K562 (cell line): ENCODE results near the gene UBFD1. TPM values are rescaled to one million over a fixed set of nuclear protein-coding genes. Genes with fewer than 3 reads are reported as not detected.

Experiments used
- ATAC-seq: fragments of 200-7000 bp; cut with Tn5 transposase; 3 replicates; pipeline ENCODE4 v1.9.1; 2020; ENCODE audit warnings: moderate library complexity
- BruUV-seq: library from RNA; stranded (reverse); fragments of 400-500 nt; replicated peaks from 2 replicates; lab custom pipeline; 2021; lab: Mats Ljungman, UMichigan
- CTCF ChIA-PET: fragments of 300-600 bp; formaldehyde crosslinking; extraction: SDS; loops from one replicate; lab custom pipeline; 2021; ENCODE audit warnings: low intra/inter-chr PET ratio; lab: Yijun Ruan, JAX
- POLR2A ChIA-PET: fragments of 300-600, 350-650 bp; sonication (Branson Sonifier 250); formaldehyde crosslinking; extraction: SDS; loops from one replicate; lab custom pipeline; 2021; ENCODE audit warnings: antibody characterized with exemption, inconsistent platforms; lab: Yijun Ruan, JAX
- DNase-seq, 4 experiments: peaks; one replicate each; pipeline versions ENCODE4 v3.0.0 to v3.0.0-alpha.2; 2011 to 2018; ENCODE audit warnings: low spot score in 3 of 4, mixed read lengths in 3 of 4; ENCODE audit errors: extremely low read depth in 1 of 4
- FAIRE-seq: peaks from 2 replicates; lab custom pipeline; 2011; peaks lifted over from hg19 to GRCh38; lab: Jason Lieb, UNC
- H2AFZ ChIP-seq: 2 replicates; pipeline ENCODE4 v1.6.0; 2011; ENCODE audit warnings: low read depth, low read length, control low read depth, inconsistent platforms
- H3K27ac ChIP-seq: fragments of 200-600 bp; 3 replicates; pipeline ENCODE4 v1.8.0; 2011; ENCODE audit warnings: low read depth, mild to moderate bottlenecking, control low read depth, inconsistent platforms, low read length, moderate library complexity, mixed read lengths; ENCODE audit errors: extremely low read depth
- H3K27me3 ChIP-seq, 2 experiments: fragments of 300-600 bp in 1 of 2; 2 replicates in 1 of 2; 3 replicates in 1 of 2; pipeline versions ENCODE4 v1.6.0 to v1.8.0; 2011; ENCODE audit warnings: inconsistent platforms in 2 of 2, low read length in 2 of 2, mild to moderate bottlenecking in 1 of 2, mixed read lengths in 1 of 2, moderate library complexity in 1 of 2; ENCODE audit not compliant: control insufficient read depth in 2 of 2, insufficient read depth in 2 of 2
- H3K36me3 ChIP-seq: fragments of 300-600 bp; 3 replicates; pipeline ENCODE4 v1.8.0; 2011; ENCODE audit warnings: mild to moderate bottlenecking, low read length, inconsistent platforms; ENCODE audit not compliant: control insufficient read depth, insufficient read depth
- H3K4me1 ChIP-seq, 2 experiments: fragments of 200-600 bp in 1 of 2; replicated peaks in 1 of 2; 2 replicates in 1 of 2; 3 replicates in 1 of 2; pipeline versions ENCODE4 v1.5.1 to v1.8.0; 2011; ENCODE audit warnings: inconsistent platforms in 2 of 2, low read length in 2 of 2, mild to moderate bottlenecking in 1 of 2, mixed read lengths in 1 of 2, moderate library complexity in 1 of 2; ENCODE audit not compliant: control insufficient read depth in 2 of 2, insufficient read depth in 2 of 2
- H3K4me2 ChIP-seq: 2 replicates; pipeline ENCODE4 v1.6.1; 2011; ENCODE audit warnings: low read length, control low read depth, inconsistent platforms, mixed read lengths; ENCODE audit not compliant: insufficient read depth
- H3K4me3 ChIP-seq: fragments of 200-600 bp; sonication (generic), shearing (Covaris generic); 2 replicates; pipeline ENCODE4 v1.5.1; 2016; ENCODE audit warnings: control low read depth, inconsistent platforms
- H3K79me2 ChIP-seq: fragments of 200-600 bp; 3 replicates; pipeline ENCODE4 v1.8.0; 2011; ENCODE audit warnings: low read length, inconsistent platforms; ENCODE audit not compliant: control insufficient read depth, insufficient read depth
- H3K9ac ChIP-seq, 2 experiments: 2 replicates each; pipeline versions ENCODE4 v1.6.0 to v1.6.1; 2011; ENCODE audit warnings: low read depth in 2 of 2, low read length in 2 of 2, control low read depth in 1 of 2, inconsistent platforms in 1 of 2, mild to moderate bottlenecking in 1 of 2, mixed read lengths in 1 of 2; ENCODE audit not compliant: insufficient read depth in 1 of 2
- H3K9me1 ChIP-seq: one replicate; pipeline ENCODE4 v1.6.0; 2011; ENCODE audit warnings: inconsistent platforms, mild to moderate bottlenecking, low read length, moderate library complexity; ENCODE audit not compliant: control insufficient read depth, insufficient read depth
- H3K9me3 ChIP-seq: replicated peaks from 2 replicates; pipeline ENCODE4 v1.5.1; 2011; ENCODE audit warnings: low read depth, low read length, inconsistent platforms; ENCODE audit not compliant: control insufficient read depth, insufficient read depth
- H4K20me1 ChIP-seq: replicated peaks from 2 replicates; pipeline ENCODE4 v1.6.1; 2011; ENCODE audit warnings: low read length, inconsistent platforms, mixed read lengths; ENCODE audit not compliant: control insufficient read depth, insufficient read depth
- CREB1 ChIP-seq, 2 experiments: sonication (generic) in 1 of 2; formaldehyde crosslinking in 1 of 2; IDR thresholded peaks; 2 replicates each; pipeline versions ENCODE4 v1.6.1 to v1.8.0; 2012 to 2022; ENCODE audit warnings: inconsistent platforms in 1 of 2, mild to moderate bottlenecking in 1 of 2, missing genetic modification reagents in 1 of 2, moderate library complexity in 1 of 2
- DIDO1 ChIP-seq: fragments of 450-650 bp; IDR thresholded peaks from 2 replicates; pipeline ENCODE4 v1.6.1; 2016; ENCODE audit warnings: low read depth, missing biosample characterization, missing genetic modification characterization
- GABPB1 ChIP-seq: sonication (generic); formaldehyde crosslinking; IDR thresholded peaks from 2 replicates; pipeline ENCODE4 v1.8.0; 2022; ENCODE audit warnings: mild to moderate bottlenecking, missing genetic modification reagents
- HDAC1 ChIP-seq, 2 experiments: fragments of 450-650 bp; IDR thresholded peaks; 2 replicates each; pipeline ENCODE4 v1.6.1; 2016 to 2017; ENCODE audit warnings: inconsistent platforms in 1 of 2, mild to moderate bottlenecking in 1 of 2, moderate library complexity in 1 of 2
- HMG20A ChIP-seq: fragments of 450-650 bp; formaldehyde crosslinking; conservative IDR thresholded peaks from 2 replicates; pipeline ENCODE4 v1.4.0; 2020; ENCODE audit warnings: mild to moderate bottlenecking, mixed read lengths
- MAFG ChIP-seq: fragments of 450-650 bp; conservative IDR thresholded peaks from 2 replicates; pipeline ENCODE4 v1.6.1; 2016; ENCODE audit warnings: missing genetic modification characterization, missing compliant biosample characterization
- MEF2A ChIP-seq: IDR thresholded peaks from 2 replicates; pipeline ENCODE4 v1.6.1; 2011; ENCODE audit warnings: low read depth, mild to moderate bottlenecking, low read length, moderate library complexity; ENCODE audit not compliant: control insufficient read depth
- PCBP2 ChIP-seq: fragments of 200-400 bp; formaldehyde crosslinking; IDR thresholded peaks from 2 replicates; pipeline ENCODE4 v1.6.1; 2018; ENCODE audit warnings: low read length, low read depth, mild to moderate bottlenecking, moderate library complexity; ENCODE audit not compliant: poor library complexity, severe bottlenecking
- RAD51 ChIP-seq: fragments of 450-650 bp; IDR thresholded peaks from 2 replicates; pipeline ENCODE4 v1.7.1; 2016; ENCODE audit warnings: low read depth, mild to moderate bottlenecking, borderline replicate concordance
- RBM39 ChIP-seq: fragments of 200-400 bp; formaldehyde crosslinking; optimal IDR thresholded peaks from 2 replicates; pipeline ENCODE3; 2018; ENCODE audit warnings: low read depth, low read length
- U2AF2 ChIP-seq: fragments of 200-400 bp; formaldehyde crosslinking; optimal IDR thresholded peaks from 2 replicates; pipeline ENCODE3; 2017; ENCODE audit warnings: low read depth, mild to moderate bottlenecking, low read length
- ZNF707 ChIP-seq: fragments of 250-450 bp; sonication (Bioruptor Pico); conservative IDR thresholded peaks from 2 replicates; pipeline ENCODE4 v1.8.0; 2022; ENCODE audit warnings: inconsistent platforms, mild to moderate bottlenecking, moderate library complexity
- ZNF785 ChIP-seq: fragments of 250-450 bp; sonication (Bioruptor Pico); IDR thresholded peaks from 2 replicates; pipeline ENCODE4 v1.4.0; 2020; ENCODE audit warnings: mild to moderate bottlenecking
- WGBS: fragments of 100-300 bp; shearing (Covaris generic); methylation state at CpG from one replicate; pipeline ENCODE4 v1.1.6; 2016; ENCODE audit warnings: low coverage, mixed read lengths; ENCODE audit not compliant: insufficient coverage; ENCODE audit errors: missing lambda C conversion rate; 5-methylcytosine and 5-hydroxymethylcytosine counted together
- in situ Hi-C: fragments of 300-500 bp; cut with MboI; formaldehyde crosslinking; loops from 4 replicates; pipeline ENCODE4 v1.15.0; 2018; ENCODE audit warnings: inconsistent platforms, mixed read lengths
- intact Hi-C: fragments of 100-400 bp; cut with micrococcal nuclease; formaldehyde crosslinking; loops from 2 replicates; pipeline ENCODE4 v1.14.2; 2022
- polyA plus RNA-seq, 8 experiments: library from polyadenylated mRNA; depleted of rRNA in 4 of 8; stranded (reverse) in 5 of 8; unstranded in 3 of 8; fragments of >200 nt; fragmentation: Nextera tagmentation in 2 of 8; fragmentation: Illumina TruSeq in 1 of 8; extraction: Ambion mirVana in 2 of 8; extraction: Trizol in 1 of 8; gene quantifications; 2 replicates each; pipeline versions ENCODE4 v1.2.1 to v1.2.3, GENCODE V29; 2011 to 2014; ENCODE audit warnings: inconsistent platforms in 1 of 8, missing spikeins in 1 of 8
- total RNA-seq, 7 experiments: library from RNA; depleted of rRNA in 6 of 7; stranded (reverse); fragments of >200 nt in 6 of 7; fragmentation: Illumina TruSeq in 2 of 7; extraction: Trizol in 2 of 7; gene quantifications; 2 replicates each; pipeline versions ENCODE4 v1.2.1 to v1.2.3, GENCODE V29; 2011 to 2021; ENCODE audit warnings: low replicate concordance in 1 of 7
- TF ChIP-seq, protein P1 (sequence below): fragments of 450-650 bp; formaldehyde crosslinking; IDR thresholded peaks from 2 replicates; pipeline ENCODE4 v1.4.0; 2020; ENCODE audit warnings: mild to moderate bottlenecking, moderate library complexity

Gene UBFD1
- total and polyA plus RNA-seq, 9 of the 15 experiments (the other 6 are each of a cell fraction or from before 2014, with no cell fraction given), result 10.7 to 66.2 (median 34.0) TPM

- no peak overlapping the region for H2AFZ ChIP-seq
- no peak for ATAC-seq
- no peak overlapping the region for H3K9ac ChIP-seq
- in situ Hi-C loops, result no loop called here
- H3K27me3 ChIP-seq, result no peaks in the 10 kb centered on the region
- no peak for FAIRE-seq
- H3K27ac ChIP-seq, result no peak overlapping the region
- H3K79me2 ChIP-seq, result no peaks in the 10 kb centered on the region
- BruUV-seq, result no TSS peak
- CTCF ChIA-PET, result no interaction called here
- TF ChIP-seq GABPB1 (no peak), PCBP2 (no peak), HDAC1 (IDR thresholded peaks at IDR 0.05) (no peak), RBM39 (no peak), U2AF2 (no peak), ZNF785 (no peak), CREB1 (IDR thresholded peaks at IDR 0.05) (no peak), CREB1 (CRISPR knock-in tag; IDR thresholded peaks at IDR 0.05) (no peak), HMG20A (CRISPR knock-in tag) (no peak), ZNF707 (CRISPR knock-in tag) (no peak), MEF2A (no peak), MAFG (tag) (no peak), RAD51 (no peak), DIDO1 (tag) (no peak)
- TF ChIP-seq, protein P1, sequence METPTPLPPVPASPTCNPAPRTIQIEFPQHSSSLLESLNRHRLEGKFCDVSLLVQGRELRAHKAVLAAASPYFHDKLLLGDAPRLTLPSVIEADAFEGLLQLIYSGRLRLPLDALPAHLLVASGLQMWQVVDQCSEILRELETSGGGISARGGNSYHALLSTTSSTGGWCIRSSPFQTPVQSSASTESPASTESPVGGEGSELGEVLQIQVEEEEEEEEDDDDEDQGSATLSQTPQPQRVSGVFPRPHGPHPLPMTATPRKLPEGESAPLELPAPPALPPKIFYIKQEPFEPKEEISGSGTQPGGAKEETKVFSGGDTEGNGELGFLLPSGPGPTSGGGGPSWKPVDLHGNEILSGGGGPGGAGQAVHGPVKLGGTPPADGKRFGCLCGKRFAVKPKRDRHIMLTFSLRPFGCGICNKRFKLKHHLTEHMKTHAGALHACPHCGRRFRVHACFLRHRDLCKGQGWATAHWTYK (CRISPR knock-in tag), result no peak
- TF ChIP-seq, all 486 proteins: peak for 0
- 96% methylated on average over 9 of the region's 9 CpGs for WGBS
- no peaks in the 10 kb centered on the region for H3K9me1 ChIP-seq
- peaks cover 65% of the 10 kb centered on the region for H3K36me3 ChIP-seq
- H4K20me1 ChIP-seq, result no peaks in the 10 kb centered on the region
- no peaks in the 10 kb centered on the region for H3K9me3 ChIP-seq
- no peak overlapping the region for H3K4me3 ChIP-seq
- POLR2A ChIA-PET, result no interaction called here
- no peaks in the 10 kb centered on the region for H3K4me1 ChIP-seq
- intact Hi-C loops, result no loop called here
- no peak overlapping the region for H3K4me2 ChIP-seq
- DNase-seq, result no peak
Observed at GRCh38 chr16:23615805-23616204, 58.3 kb downstream of the UBFD1 start.

Other genes starting within 250 kb of the UBFD1 start
Only the 7 nearest of the 9 such genes appear.
- 10.3 and 15.6 TPM in 2 replicates for gene COG7, start 104.5 kb upstream of the UBFD1 start, total RNA-seq (2014; rRNA removed)
- gene COG7, start 104.5 kb upstream of the UBFD1 start, total RNA-seq (2014; rRNA removed; fragmentation: Illumina TruSeq; extraction: Trizol), result 10.1 and 12.6 TPM in 2 replicates
- 15.1 and 17.4 TPM in 2 replicates for gene COG7, start 104.5 kb upstream of the UBFD1 start, total RNA-seq (2015; rRNA removed; fragmentation: Illumina TruSeq; extraction: Trizol)
- gene COG7, start 104.5 kb upstream of the UBFD1 start, total RNA-seq (2021), result 15.7 and 16.0 TPM in 2 replicates
- 17.4 and 33.4 TPM in 2 replicates for gene COG7, start 104.5 kb upstream of the UBFD1 start, polyA plus RNA-seq (2011; rRNA removed)
- 17.6 and 18.9 TPM in 2 replicates for gene COG7, start 104.5 kb upstream of the UBFD1 start, polyA plus RNA-seq (2014; fragmentation: Illumina TruSeq; extraction: Trizol)
- gene COG7, start 104.5 kb upstream of the UBFD1 start, polyA plus RNA-seq (2014; fragmentation: Nextera tagmentation; extraction: Ambion mirVana), result 1 to 10 TPM; 3.8 to 7.6 TPM
- gene COG7, start 104.5 kb upstream of the UBFD1 start, polyA plus RNA-seq (2014; rRNA removed), result 13.4 and 16.6 TPM in 2 replicates
- gene GGA2, start 47.2 kb upstream of the UBFD1 start, total RNA-seq (2014; rRNA removed), result 53.3 and 66.3 TPM in 2 replicates
- 64.5 and 78.7 TPM in 2 replicates for gene GGA2, start 47.2 kb upstream of the UBFD1 start, total RNA-seq (2014; rRNA removed; fragmentation: Illumina TruSeq; extraction: Trizol)
- gene GGA2, start 47.2 kb upstream of the UBFD1 start, total RNA-seq (2015; rRNA removed; fragmentation: Illumina TruSeq; extraction: Trizol), result 53.6 and 63.0 TPM in 2 replicates
- 88.9 and 93.1 TPM in 2 replicates for gene GGA2, start 47.2 kb upstream of the UBFD1 start, total RNA-seq (2021)
- gene GGA2, start 47.2 kb upstream of the UBFD1 start, polyA plus RNA-seq (2011; rRNA removed), result 97.5 and 110 TPM in 2 replicates
- gene GGA2, start 47.2 kb upstream of the UBFD1 start, polyA plus RNA-seq (2014; fragmentation: Illumina TruSeq; extraction: Trizol), result 99.9 and 133 TPM in 2 replicates
- 10 to 100 TPM; 11.9 to 15.7 TPM for gene GGA2, start 47.2 kb upstream of the UBFD1 start, polyA plus RNA-seq (2014; fragmentation: Nextera tagmentation; extraction: Ambion mirVana)
- 74.6 and 78.4 TPM in 2 replicates for gene GGA2, start 47.2 kb upstream of the UBFD1 start, polyA plus RNA-seq (2014; rRNA removed)
- gene EARS2, start 377 bp upstream of the UBFD1 start, total RNA-seq (2014; rRNA removed), result 31.3 and 40.7 TPM in 2 replicates
- gene EARS2, start 377 bp upstream of the UBFD1 start, total RNA-seq (2014; rRNA removed; fragmentation: Illumina TruSeq; extraction: Trizol), result 38.2 and 42.1 TPM in 2 replicates
- 39.9 and 41.7 TPM in 2 replicates for gene EARS2, start 377 bp upstream of the UBFD1 start, total RNA-seq (2015; rRNA removed; fragmentation: Illumina TruSeq; extraction: Trizol)
- 35.7 and 35.9 TPM in 2 replicates for gene EARS2, start 377 bp upstream of the UBFD1 start, total RNA-seq (2021)
- gene EARS2, start 377 bp upstream of the UBFD1 start, polyA plus RNA-seq (2011; rRNA removed), result 57.4 and 63.3 TPM in 2 replicates
- 46.6 and 58.6 TPM in 2 replicates for gene EARS2, start 377 bp upstream of the UBFD1 start, polyA plus RNA-seq (2014; fragmentation: Illumina TruSeq; extraction: Trizol)
- gene EARS2, start 377 bp upstream of the UBFD1 start, polyA plus RNA-seq (2014; fragmentation: Nextera tagmentation; extraction: Ambion mirVana), result 10 to 100 TPM; 17.6 to 20.4 TPM
- gene EARS2, start 377 bp upstream of the UBFD1 start, polyA plus RNA-seq (2014; rRNA removed), result 36.3 and 43.2 TPM in 2 replicates
- gene NDUFAB1, start 38.6 kb downstream of the UBFD1 start, total RNA-seq (2014; rRNA removed), result 355 and 382 TPM in 2 replicates
- 234 and 245 TPM in 2 replicates for gene NDUFAB1, start 38.6 kb downstream of the UBFD1 start, total RNA-seq (2014; rRNA removed; fragmentation: Illumina TruSeq; extraction: Trizol)
- gene NDUFAB1, start 38.6 kb downstream of the UBFD1 start, total RNA-seq (2015; rRNA removed; fragmentation: Illumina TruSeq; extraction: Trizol), result 215 and 235 TPM in 2 replicates
- gene NDUFAB1, start 38.6 kb downstream of the UBFD1 start, total RNA-seq (2021), result 238 and 260 TPM in 2 replicates
- gene NDUFAB1, start 38.6 kb downstream of the UBFD1 start, polyA plus RNA-seq (2011; rRNA removed), result 246 and 317 TPM in 2 replicates
- gene NDUFAB1, start 38.6 kb downstream of the UBFD1 start, polyA plus RNA-seq (2014; fragmentation: Illumina TruSeq; extraction: Trizol), result 143 and 182 TPM in 2 replicates
- gene NDUFAB1, start 38.6 kb downstream of the UBFD1 start, polyA plus RNA-seq (2014; fragmentation: Nextera tagmentation; extraction: Ambion mirVana), result 100 to 1,000 TPM; 123 to 240 TPM
- gene NDUFAB1, start 38.6 kb downstream of the UBFD1 start, polyA plus RNA-seq (2014; rRNA removed), result 481 and 558 TPM in 2 replicates
- 11.5 and 14.0 TPM in 2 replicates for gene PALB2, start 83.6 kb downstream of the UBFD1 start, total RNA-seq (2014; rRNA removed)
- 22.5 and 26.7 TPM in 2 replicates for gene PALB2, start 83.6 kb downstream of the UBFD1 start, total RNA-seq (2014; rRNA removed; fragmentation: Illumina TruSeq; extraction: Trizol)
- 22.2 and 25.8 TPM in 2 replicates for gene PALB2, start 83.6 kb downstream of the UBFD1 start, total RNA-seq (2015; rRNA removed; fragmentation: Illumina TruSeq; extraction: Trizol)
- 16.5 and 17.9 TPM in 2 replicates for gene PALB2, start 83.6 kb downstream of the UBFD1 start, total RNA-seq (2021)
- 12.5 and 14.9 TPM in 2 replicates for gene PALB2, start 83.6 kb downstream of the UBFD1 start, polyA plus RNA-seq (2011; rRNA removed)
- 15.0 and 19.1 TPM in 2 replicates for gene PALB2, start 83.6 kb downstream of the UBFD1 start, polyA plus RNA-seq (2014; fragmentation: Illumina TruSeq; extraction: Trizol)
- gene PALB2, start 83.6 kb downstream of the UBFD1 start, polyA plus RNA-seq (2014; fragmentation: Nextera tagmentation; extraction: Ambion mirVana), result 10 to 100 TPM in 1 of 2 experiments, 1 to 10 TPM in 1; 7.0 to 10.3 TPM
- gene PALB2, start 83.6 kb downstream of the UBFD1 start, polyA plus RNA-seq (2014; rRNA removed), result 15.2 and 16.7 TPM in 2 replicates
- gene DCTN5, start 83.7 kb downstream of the UBFD1 start, total RNA-seq (2014; rRNA removed), result 35.2 and 35.8 TPM in 2 replicates
- gene DCTN5, start 83.7 kb downstream of the UBFD1 start, total RNA-seq (2014; rRNA removed; fragmentation: Illumina TruSeq; extraction: Trizol), result 75.9 and 84.3 TPM in 2 replicates
- 60.7 and 65.6 TPM in 2 replicates for gene DCTN5, start 83.7 kb downstream of the UBFD1 start, total RNA-seq (2015; rRNA removed; fragmentation: Illumina TruSeq; extraction: Trizol)
- 78.2 and 81.1 TPM in 2 replicates for gene DCTN5, start 83.7 kb downstream of the UBFD1 start, total RNA-seq (2021)
- gene DCTN5, start 83.7 kb downstream of the UBFD1 start, polyA plus RNA-seq (2011; rRNA removed), result 109 and 149 TPM in 2 replicates
- 88.7 and 97.0 TPM in 2 replicates for gene DCTN5, start 83.7 kb downstream of the UBFD1 start, polyA plus RNA-seq (2014; fragmentation: Illumina TruSeq; extraction: Trizol)
- 100 to 1,000 TPM in 1 of 2 experiments, 10 to 100 TPM in 1; 45.2 to 123 TPM for gene DCTN5, start 83.7 kb downstream of the UBFD1 start, polyA plus RNA-seq (2014; fragmentation: Nextera tagmentation; extraction: Ambion mirVana)
- 58.9 and 68.4 TPM in 2 replicates for gene DCTN5, start 83.7 kb downstream of the UBFD1 start, polyA plus RNA-seq (2014; rRNA removed)
- 76.3 and 90.5 TPM in 2 replicates for gene PLK1, start 121.2 kb downstream of the UBFD1 start, total RNA-seq (2014; rRNA removed)
- 36.9 and 45.2 TPM in 2 replicates for gene PLK1, start 121.2 kb downstream of the UBFD1 start, total RNA-seq (2014; rRNA removed; fragmentation: Illumina TruSeq; extraction: Trizol)
- gene PLK1, start 121.2 kb downstream of the UBFD1 start, total RNA-seq (2015; rRNA removed; fragmentation: Illumina TruSeq; extraction: Trizol), result 35.5 and 35.6 TPM in 2 replicates
- gene PLK1, start 121.2 kb downstream of the UBFD1 start, total RNA-seq (2021), result 139 and 152 TPM in 2 replicates
- gene PLK1, start 121.2 kb downstream of the UBFD1 start, polyA plus RNA-seq (2011; rRNA removed), result 45.5 and 105 TPM in 2 replicates
- gene PLK1, start 121.2 kb downstream of the UBFD1 start, polyA plus RNA-seq (2014; fragmentation: Illumina TruSeq; extraction: Trizol), result 169 and 212 TPM in 2 replicates
- 10 to 100 TPM; 13.6 to 24.8 TPM for gene PLK1, start 121.2 kb downstream of the UBFD1 start, polyA plus RNA-seq (2014; fragmentation: Nextera tagmentation; extraction: Ambion mirVana)
- 72.2 and 87.6 TPM in 2 replicates for gene PLK1, start 121.2 kb downstream of the UBFD1 start, polyA plus RNA-seq (2014; rRNA removed)